Neural cell (in vitro differentiated cells): ENCODE measurements around the gene WDR5. TPM values are rescaled to one million over a fixed set of nuclear protein-coding genes. Genes with fewer than 3 reads are reported as not detected.

Experiments
- H2AFZ ChIP-seq: fragments of 200-600, 300-800 bp; sonication (generic), shearing (Covaris generic); 2 replicates; pipeline ENCODE4 v1.6.0; 2014; ENCODE audit warnings: low read depth, mild to moderate bottlenecking, antibody characterized with exemption, low read length, moderate library complexity
- H3F3A ChIP-seq: fragments of 200-600 bp; shearing (Covaris generic); 2 replicates; pipeline ENCODE4 v1.6.1; 2016; ENCODE audit warnings: mild to moderate bottlenecking, moderate library complexity, mixed read lengths, antibody characterized with exemption, low read length; ENCODE audit not compliant: insufficient read depth, poor library complexity, severe bottlenecking
- H3K27ac ChIP-seq: fragments of 200-600, 300-800 bp; sonication (generic), shearing (Covaris generic); 2 replicates; pipeline ENCODE4 v1.5.1; 2014; ENCODE audit warnings: mild to moderate bottlenecking, low read length, moderate library complexity
- H3K27me3 ChIP-seq: fragments of 300-800, 200-600 bp; sonication (generic), shearing (Covaris generic); 2 replicates; pipeline ENCODE4 v1.6.0; 2014; ENCODE audit warnings: mild to moderate bottlenecking, low read depth, low read length, moderate library complexity; ENCODE audit not compliant: insufficient read depth
- H3K36me3 ChIP-seq: fragments of 300-800, 200-600 bp; sonication (generic), shearing (Covaris generic); 2 replicates; pipeline ENCODE4 v1.5.1; 2014; ENCODE audit warnings: mild to moderate bottlenecking, antibody characterized with exemption, low read length, moderate library complexity; ENCODE audit not compliant: insufficient read depth
- H3K4me2 ChIP-seq: fragments of 300-800, 200-600 bp; sonication (generic), shearing (Covaris generic); 2 replicates; pipeline ENCODE4 v1.6.0; 2014; ENCODE audit warnings: mild to moderate bottlenecking, low read length
- H3K4me3 ChIP-seq: fragments of 300-800, 200-600 bp; sonication (generic), shearing (Covaris generic); 2 replicates; pipeline ENCODE4 v1.5.1; 2014; ENCODE audit warnings: mild to moderate bottlenecking, low read length, moderate library complexity
- H3K79me2 ChIP-seq: fragments of 200-600 bp; shearing (Covaris generic); replicated peaks from 2 replicates; pipeline ENCODE4 v1.6.0; 2014; ENCODE audit warnings: mild to moderate bottlenecking, low read length, moderate library complexity; ENCODE audit not compliant: insufficient read depth
- H3K9ac ChIP-seq: fragments of 300-800, 200-600 bp; sonication (generic), shearing (Covaris generic); 2 replicates; pipeline ENCODE4 v1.6.1; 2016; ENCODE audit warnings: mild to moderate bottlenecking, low read length, mixed read lengths
- H3K9me2 ChIP-seq: fragments of 200-600 bp; shearing (Covaris generic); 2 replicates; pipeline ENCODE4 v1.6.1; 2016; ENCODE audit warnings: mild to moderate bottlenecking, low read length, mixed read lengths; ENCODE audit not compliant: insufficient read depth
- H3K9me3 ChIP-seq: fragments of 200-600, 300-800 bp; sonication (generic), shearing (Covaris generic); 2 replicates; pipeline ENCODE4 v1.6.1; 2016; ENCODE audit warnings: mild to moderate bottlenecking, mixed run types, low read length, moderate library complexity, mixed read lengths
- H4K20me1 ChIP-seq: fragments of 200-600 bp; shearing (Covaris generic); 2 replicates; pipeline ENCODE4 v1.6.1; 2016; ENCODE audit warnings: mild to moderate bottlenecking, mixed run types; ENCODE audit not compliant: insufficient read depth
- CTCF ChIP-seq: fragments of 450-650 bp; IDR thresholded peaks from 2 replicates; pipeline ENCODE4 v1.5.1; 2014; ENCODE audit warnings: antibody characterized with exemption, mild to moderate bottlenecking, moderate library complexity; ENCODE audit not compliant: poor library complexity, severe bottlenecking
- EP300 ChIP-seq: fragments of 450-650 bp; conservative IDR thresholded peaks from 2 replicates; pipeline ENCODE4 v1.6.1; 2014; ENCODE audit warnings: antibody characterized with exemption, mild to moderate bottlenecking, moderate library complexity; ENCODE audit not compliant: poor library complexity, severe bottlenecking
- MXI1 ChIP-seq: fragments of 450-650 bp; conservative IDR thresholded peaks from 2 replicates; pipeline ENCODE4 v1.6.1; 2014; ENCODE audit warnings: antibody characterized with exemption, mild to moderate bottlenecking; ENCODE audit not compliant: poor library complexity, severe bottlenecking
- POLR2AphosphoS5 ChIP-seq: IDR thresholded peaks from 2 replicates; pipeline ENCODE4 v1.6.1; 2012
- RAD21 ChIP-seq: fragments of 450-650 bp; conservative IDR thresholded peaks from 2 replicates; pipeline ENCODE4 v1.6.1; 2014; ENCODE audit warnings: antibody characterized with exemption, mild to moderate bottlenecking, moderate library complexity
- REST ChIP-seq: IDR thresholded peaks from 2 replicates; pipeline ENCODE4 v1.6.1; 2012; ENCODE audit warnings: borderline replicate concordance
- SMC3 ChIP-seq: fragments of 450-650 bp; conservative IDR thresholded peaks from 2 replicates; pipeline ENCODE4 v1.6.1; 2014; ENCODE audit warnings: antibody characterized with exemption, mild to moderate bottlenecking, moderate library complexity; ENCODE audit not compliant: poor library complexity
- TAF1 ChIP-seq: IDR thresholded peaks from 2 replicates; pipeline ENCODE4 v1.6.1; 2012; ENCODE audit warnings: low read depth
- polyA plus RNA-seq: library from polyadenylated mRNA; depleted of rRNA; stranded (reverse); fragments of >200 nt; gene quantifications from 2 replicates; pipeline ENCODE4 v1.2.3, GENCODE V29; 2014

The WDR5 gene
- polyA plus RNA-seq, 1 donor from 2014 or later: 40.2 TPM

GRCh38 chr9:134125413-134126095 lies 10.3 kb upstream of the WDR5 start:
- Histone ChIP-seq H3K27me3 (no peaks in the 10 kb centered on the region), H3K27ac (no peak overlapping the region), H3K79me2 (no peaks in the 10 kb centered on the region), H2AFZ (no peak overlapping the region), H3K9me2 (no peaks in the 10 kb centered on the region), H3K9ac (no peak overlapping the region), H4K20me1 (no peaks in the 10 kb centered on the region), H3K9me3 (no peaks in the 10 kb centered on the region), H3K4me3 (no peak overlapping the region), H3K4me2 (no peak overlapping the region), H3F3A (no peaks in the 10 kb centered on the region), H3K36me3 (no peaks in the 10 kb centered on the region)
- no peak for TF ChIP-seq EP300

- Histone ChIP-seq H3K9me3 (no peaks in the 10 kb centered on the region), H2AFZ (no peak overlapping the region), H3K4me2 (no peak overlapping the region), H4K20me1 (no peaks in the 10 kb centered on the region), H3K27ac (no peak overlapping the region), H3K4me3 (no peak overlapping the region), H3F3A (no peaks in the 10 kb centered on the region), H3K9me2 (no peaks in the 10 kb centered on the region), H3K79me2 (no peaks in the 10 kb centered on the region), H3K27me3 (no peaks in the 10 kb centered on the region), H3K9ac (no peak overlapping the region), H3K36me3 (no peaks in the 10 kb centered on the region)
- TF ChIP-seq REST: no peak
- TF ChIP-seq CTCF: no peak
- TF ChIP-seq POLR2AphosphoS5: no peak
- no peak for TF ChIP-seq SMC3
- TF ChIP-seq RAD21: no peak
- no peak for TF ChIP-seq TAF1
These were observed 9.5 kb upstream of the WDR5 start for GRCh38 chr9:134126373-134126772.

GRCh38 chr9:134127065-134127580 lies 8.8 kb upstream of the WDR5 start:
- Histone ChIP-seq H3K9me2 (no peaks in the 10 kb centered on the region), H3K36me3 (no peaks in the 10 kb centered on the region), H3F3A (no peaks in the 10 kb centered on the region), H3K79me2 (no peaks in the 10 kb centered on the region), H3K9ac (no peak overlapping the region), H2AFZ (no peak overlapping the region), H3K9me3 (no peaks in the 10 kb centered on the region), H3K4me3 (no peak overlapping the region), H4K20me1 (no peaks in the 10 kb centered on the region), H3K27me3 (no peaks in the 10 kb centered on the region), H3K27ac (no peak overlapping the region), H3K4me2 (no peak overlapping the region)
- TF ChIP-seq CTCF: no peak
- TF ChIP-seq MXI1: no peak
- no peak for TF ChIP-seq TAF1
